GM21367 (cell line): Measurements from ENCODE around the gene PRKCG.

Experiments
- ATAC-seq: cut with Tn5 transposase; IDR thresholded peaks from one replicate; pipeline ENCODE4 v1.9.1; 2021; ENCODE audit not compliant: unreplicated experiment

PRKCG gene

GRCh38 chr19:53871454-53871853 lies 10.5 kb upstream of the PRKCG start:
- no peak for ATAC-seq

GRCh38 chr19:53872762-53873161 lies 9.2 kb upstream of the PRKCG start:
- no peak for ATAC-seq

GRCh38 chr19:53873773-53874605 lies 8.0 kb upstream of the PRKCG start:
- ATAC-seq: no peak

- no peak for ATAC-seq
Measured at GRCh38 chr19:53874606-53874990, 7.4 kb upstream of the PRKCG start.

- ATAC-seq: no peak
Measured at GRCh38 chr19:53875602-53876325, 6.2 kb upstream of the PRKCG start.

GRCh38 chr19:53876651-53877224 lies 5.3 kb upstream of the PRKCG start:
- no peak for ATAC-seq

- ATAC-seq: no peak
Measured at GRCh38 chr19:53877361-53877766, 4.6 kb upstream of the PRKCG start.

GRCh38 chr19:53878776-53879139 lies 3.2 kb upstream of the PRKCG start:
- no peak for ATAC-seq

GRCh38 chr19:53879140-53880081 lies 2.6 kb upstream of the PRKCG start:
- peak; percentile 80 for ATAC-seq

- no peak for ATAC-seq
Measured at GRCh38 chr19:53880711-53881481, 1.1 kb upstream of the PRKCG start.

- no peak for ATAC-seq
Measured at GRCh38 chr19:53882391-53883050, 524 bp downstream of the PRKCG start.

GRCh38 chr19:53883231-53883661 lies 1.2 kb downstream of the PRKCG start:
- ATAC-seq: no peak

- ATAC-seq: no peak
Measured at GRCh38 chr19:53883741-53884140, 1.7 kb downstream of the PRKCG start.

GRCh38 chr19:53884256-53884655 lies 2.3 kb downstream of the PRKCG start:
- ATAC-seq: no peak

- ATAC-seq: no peak
Measured at GRCh38 chr19:53885036-53885435, 3.0 kb downstream of the PRKCG start.

- no peak for ATAC-seq
Measured at GRCh38 chr19:53892301-53892980, 10.4 kb downstream of the PRKCG start.

- ATAC-seq: no peak
Measured at GRCh38 chr19:53892981-53893325, 11.0 kb downstream of the PRKCG start.

GRCh38 chr19:53894707-53895106 lies 12.7 kb downstream of the PRKCG start:
- no peak for ATAC-seq

- ATAC-seq: no peak
Measured at GRCh38 chr19:53896682-53897081, 14.7 kb downstream of the PRKCG start.
